RPMI8226 (cell line): ENCODE measurements around the gene JPH3.

Experiments used
- DNase-seq: peaks from one replicate; pipeline ENCODE4 v3.0.0-alpha.2; 2015

The JPH3 gene

GRCh38 chr16:87602001-87602775 is at the start of gene JPH3:
Gene JPH3 (plus strand): TSS chr16:87602508. CDS start chr16:87603147, 639 bp downstream.
- DNase-seq, result no peak

GRCh38 chr16:87552772-87553573 is 49.3 kb upstream of the JPH3 start:
- DNase-seq, result no peak

GRCh38 chr16:87554754-87555427 is 47.4 kb upstream of the JPH3 start:
- DNase-seq, result no peak

- DNase-seq, result no peak
Measured at GRCh38 chr16:87555647-87556046, 46.7 kb upstream of the JPH3 start.

GRCh38 chr16:87556941-87557459 is 45.3 kb upstream of the JPH3 start:
- DNase-seq, result no peak

GRCh38 chr16:87558682-87559081 is 43.6 kb upstream of the JPH3 start:
- no peak for DNase-seq

- no peak for DNase-seq
Measured at GRCh38 chr16:87559945-87560344, 42.4 kb upstream of the JPH3 start.

GRCh38 chr16:87560428-87561199 is 41.7 kb upstream of the JPH3 start:
- peak; percentile 26 for DNase-seq

GRCh38 chr16:87561200-87562105 is 40.9 kb upstream of the JPH3 start:
- DNase-seq, result no peak

GRCh38 chr16:87562201-87562600 is 40.1 kb upstream of the JPH3 start:
- no peak for DNase-seq

GRCh38 chr16:87563022-87563421 is 39.3 kb upstream of the JPH3 start:
- DNase-seq, result no peak

- DNase-seq, result no peak
Measured at GRCh38 chr16:87563714-87564523, 38.4 kb upstream of the JPH3 start.

GRCh38 chr16:87564524-87564778 is 37.9 kb upstream of the JPH3 start:
- DNase-seq, result no peak

- DNase-seq, result no peak
Measured at GRCh38 chr16:87569601-87570571, 32.4 kb upstream of the JPH3 start.

GRCh38 chr16:87570572-87570937 is 31.8 kb upstream of the JPH3 start:
- no peak for DNase-seq

- DNase-seq, result peak; percentile 25
Measured at GRCh38 chr16:87570938-87571867, 31.1 kb upstream of the JPH3 start.

GRCh38 chr16:87571868-87572244 is 30.5 kb upstream of the JPH3 start:
- no peak for DNase-seq

- no peak for DNase-seq
Measured at GRCh38 chr16:87572959-87573358, 29.3 kb upstream of the JPH3 start.
